Smooth muscle cell (in vitro differentiated cells): ENCODE measurements around the gene MDH2. TPM values are rescaled to one million over a fixed set of nuclear protein-coding genes. Genes with fewer than 3 reads are reported as not detected.

Source experiments
- DNase-seq: peaks from one replicate; lab custom pipeline; 2025; ENCODE audit not compliant: unreplicated experiment; lab: John Stamatoyannopoulos, UW
- H2AFZ ChIP-seq: fragments of 200-600 bp; sonication (generic); 2 replicates; pipeline ENCODE4 v1.6.0; 2016; ENCODE audit warnings: antibody characterized with exemption, low read depth, mild to moderate bottlenecking
- H3F3A ChIP-seq: fragments of 200-600 bp; sonication (generic); 2 replicates; pipeline ENCODE4 v1.6.0; 2017; ENCODE audit warnings: antibody characterized with exemption, low read depth
- H3K27ac ChIP-seq: fragments of 200-600 bp; sonication (generic); 2 replicates; pipeline ENCODE4 v1.5.1; 2016; ENCODE audit warnings: low read depth, mild to moderate bottlenecking
- H3K27me3 ChIP-seq: fragments of 200-600 bp; sonication (generic); 2 replicates; pipeline ENCODE4 v1.6.1; 2016; ENCODE audit warnings: low read depth, mild to moderate bottlenecking
- H3K36me3 ChIP-seq: fragments of 200-600 bp; sonication (generic); 2 replicates; pipeline ENCODE4 v1.5.1; 2016; ENCODE audit warnings: low read depth
- H3K4me1 ChIP-seq: fragments of 200-600 bp; sonication (generic); 2 replicates; pipeline ENCODE4 v1.5.1; 2016; ENCODE audit warnings: low read depth
- H3K4me2 ChIP-seq: fragments of 200-600 bp; sonication (generic); 2 replicates; pipeline ENCODE4 v1.6.0; 2016; ENCODE audit warnings: mild to moderate bottlenecking
- H3K4me3 ChIP-seq: fragments of 200-600 bp; sonication (generic); 2 replicates; pipeline ENCODE4 v1.5.1; 2016; ENCODE audit warnings: mild to moderate bottlenecking
- H3K79me2 ChIP-seq: fragments of 200-600 bp; sonication (generic); 2 replicates; pipeline ENCODE4 v1.6.0; 2016; ENCODE audit warnings: low read depth, mild to moderate bottlenecking
- H3K9ac ChIP-seq: fragments of 200-600 bp; sonication (generic); 2 replicates; pipeline ENCODE4 v1.6.0; 2016; ENCODE audit warnings: low read depth
- H3K9me3 ChIP-seq: fragments of 200-600 bp; sonication (generic); replicated peaks from 2 replicates; pipeline ENCODE4 v1.5.1; 2016; ENCODE audit warnings: low read depth
- H4K20me1 ChIP-seq: fragments of 200-600 bp; sonication (generic); 2 replicates; pipeline ENCODE4 v1.6.0; 2016; ENCODE audit warnings: low read depth
- CTCF ChIP-seq: fragments of 200-600 bp; sonication (generic); IDR thresholded peaks from 2 replicates; pipeline ENCODE4 v1.5.1; 2017; ENCODE audit warnings: borderline replicate concordance, mild to moderate bottlenecking, antibody characterized with exemption; ENCODE audit not compliant: insufficient read depth, poor library complexity, severe bottlenecking
- WGBS: methylation state at CpG from one replicate; pipeline ENCODE4 v1.1.7; 2016; ENCODE audit warnings: low lambda C conversion rate; 5-methylcytosine and 5-hydroxymethylcytosine counted together
- polyA plus RNA-seq: library from polyadenylated mRNA; unstranded; fragments of >200 nt; fragmentation: Nextera tagmentation; extraction: Ambion mirVana; gene quantifications from 2 replicates; pipeline ENCODE4 v1.2.1, GENCODE V29; 2016
- total RNA-seq: library from RNA; depleted of rRNA; stranded (reverse); fragments of >200 nt; gene quantifications from 2 replicates; pipeline ENCODE4 v1.2.3, GENCODE V29; 2014

MDH2 gene
- total and polyA plus RNA-seq, 2 experiments from 2014 or later, result 57.0 to 216 TPM

- no peak for TF ChIP-seq CTCF
- no peak overlapping the region for H3K4me2 ChIP-seq
- peaks cover 73% of the 10 kb centered on the region for H4K20me1 ChIP-seq
- H3K79me2 ChIP-seq, result peaks cover 62% of the 10 kb centered on the region
- H3K36me3 ChIP-seq, result peaks cover 11% of the 10 kb centered on the region
- peaks cover 3% of the 10 kb centered on the region for H3F3A ChIP-seq
- H3K9me3 ChIP-seq, result no peaks in the 10 kb centered on the region
- no peaks in the 10 kb centered on the region for H3K4me1 ChIP-seq
- H3K9ac ChIP-seq, result no peak overlapping the region
- H3K4me3 ChIP-seq, result no peak overlapping the region
- H3K27me3 ChIP-seq, result no peaks in the 10 kb centered on the region
- H3K27ac ChIP-seq, result peak overlapping the region; percentile 67
- 86% methylated on average over 18 of the region's 18 CpGs for WGBS
- DNase-seq, result no peak
- no peak overlapping the region for H2AFZ ChIP-seq
Observed at GRCh38 chr7:76054123-76055120, 6.5 kb downstream of the MDH2 start.

GRCh38 chr7:76056241-76056640 is 8.3 kb downstream of the MDH2 start:
- Histone ChIP-seq H3K36me3 (peaks cover 11% of the 10 kb centered on the region), H3K9ac (no peak overlapping the region), H3K79me2 (peaks cover 43% of the 10 kb centered on the region), H3F3A (peaks cover 3% of the 10 kb centered on the region), H3K4me3 (no peak overlapping the region), H3K4me1 (no peaks in the 10 kb centered on the region), H3K27ac (no peak overlapping the region), H3K27me3 (no peaks in the 10 kb centered on the region), H2AFZ (no peak overlapping the region), H4K20me1 (peaks cover 61% of the 10 kb centered on the region), H3K4me2 (no peak overlapping the region), H3K9me3 (no peaks in the 10 kb centered on the region)
- no peak for TF ChIP-seq CTCF
- 95% methylated on average over 7 of the region's 7 CpGs for WGBS
- DNase-seq, result no peak

GRCh38 chr7:76057103-76057812 is 9.4 kb downstream of the MDH2 start:
- TF ChIP-seq CTCF, result no peak
- H3K4me2 ChIP-seq, result no peak overlapping the region
- H3K79me2 ChIP-seq, result peaks cover 39% of the 10 kb centered on the region
- H3F3A ChIP-seq, result peaks cover 3% of the 10 kb centered on the region
- H3K9ac ChIP-seq, result no peak overlapping the region
- no peak for DNase-seq
- no peaks in the 10 kb centered on the region for H3K27me3 ChIP-seq
- no peaks in the 10 kb centered on the region for H3K9me3 ChIP-seq
- no peak overlapping the region for H3K4me3 ChIP-seq
- no peak overlapping the region for H3K27ac ChIP-seq
- peaks cover 11% of the 10 kb centered on the region for H3K36me3 ChIP-seq
- peaks cover 53% of the 10 kb centered on the region for H4K20me1 ChIP-seq
- 96% methylated on average over 18 of the region's 18 CpGs for WGBS
- H2AFZ ChIP-seq, result no peak overlapping the region
- H3K4me1 ChIP-seq, result no peaks in the 10 kb centered on the region
